Stimulated activated CD4-positive, alpha-beta T cell treated with anti-CD3 and anti-CD28 coated beads, Interleukin-12 subunit alpha, Interleukin-12 subunit beta, amount 100 ng/mL, for 4 hours (primary cell): ENCODE measurements around the gene ZC3H12D.
A peak's percentile ranks its signal among the peaks of the same experiment; 100 is the strongest.

Source experiments
- DNase-seq: peaks from one replicate; pipeline ENCODE4 v3.0.0-alpha.2; 2020

Gene ZC3H12D

GRCh38 chr6:149440735-149441671 is 43.8 kb downstream of the ZC3H12D start:
- DNase-seq: no peak

GRCh38 chr6:149439626-149440025 is 45.2 kb downstream of the ZC3H12D start:
- no peak for DNase-seq

- DNase-seq: no peak
Observed at GRCh38 chr6:149438855-149439254, 46.0 kb downstream of the ZC3H12D start.

- DNase-seq: no peak
Observed at GRCh38 chr6:149437212-149437611, 47.6 kb downstream of the ZC3H12D start.

GRCh38 chr6:149436647-149437046 is 48.2 kb downstream of the ZC3H12D start:
- no peak for DNase-seq

GRCh38 chr6:149435919-149436586 is 48.8 kb downstream of the ZC3H12D start:
- no peak for DNase-seq

- DNase-seq: no peak
Observed at GRCh38 chr6:149433881-149434280, 50.9 kb downstream of the ZC3H12D start.

- DNase-seq: no peak
Observed at GRCh38 chr6:149433405-149433804, 51.4 kb downstream of the ZC3H12D start.

GRCh38 chr6:149431905-149432775 is 52.7 kb downstream of the ZC3H12D start:
- peak; percentile 91 for DNase-seq

GRCh38 chr6:149429427-149430360 is 55.1 kb downstream of the ZC3H12D start:
- no peak for DNase-seq

- DNase-seq: no peak
Observed at GRCh38 chr6:149428606-149429005, 56.2 kb downstream of the ZC3H12D start.

- DNase-seq: no peak
Observed at GRCh38 chr6:149425754-149426153, 59.1 kb downstream of the ZC3H12D start.

GRCh38 chr6:149425224-149425623 is 59.6 kb downstream of the ZC3H12D start:
- no peak for DNase-seq

- no peak for DNase-seq
Observed at GRCh38 chr6:149423964-149424440, 60.8 kb downstream of the ZC3H12D start.

GRCh38 chr6:149422581-149422980 is 62.2 kb downstream of the ZC3H12D start:
- no peak for DNase-seq

GRCh38 chr6:149421132-149421531 is 63.7 kb downstream of the ZC3H12D start:
- no peak for DNase-seq

- no peak for DNase-seq
Observed at GRCh38 chr6:149419696-149420404, 65.0 kb downstream of the ZC3H12D start.

- DNase-seq: no peak
Observed at GRCh38 chr6:149414821-149415220, 70.0 kb downstream of the ZC3H12D start.

- no peak for DNase-seq
Observed at GRCh38 chr6:149414009-149414408, 70.8 kb downstream of the ZC3H12D start.

- DNase-seq: no peak
Observed at GRCh38 chr6:149410557-149410956, 74.3 kb downstream of the ZC3H12D start.

- DNase-seq: no peak
Observed at GRCh38 chr6:149409617-149410016, 75.2 kb downstream of the ZC3H12D start.
